Loucy (cell line): ENCODE results near the gene DOK6.
A peak's percentile ranks its signal among the peaks of the same experiment; 100 is the strongest.

ENCODE experiments used
- H2AFZ ChIP-seq: fragments of 200-600 bp; sonication (generic); 2 replicates; pipeline ENCODE4 v1.6.0; 2016; ENCODE audit warnings: antibody characterized with exemption, mild to moderate bottlenecking, low read length, moderate library complexity
- H3F3A ChIP-seq: fragments of 200-600 bp; 2 replicates; pipeline ENCODE4 v1.6.0; 2016; ENCODE audit warnings: antibody characterized with exemption, low read depth, mild to moderate bottlenecking
- H3K27me3 ChIP-seq: fragments of 200-600 bp; sonication (generic); 2 replicates; pipeline ENCODE4 v1.6.1; 2014; ENCODE audit warnings: low read length, mild to moderate bottlenecking; ENCODE audit not compliant: insufficient read depth, poor library complexity, severe bottlenecking
- H3K36me3 ChIP-seq: fragments of 200-600 bp; sonication (generic); 2 replicates; pipeline ENCODE4 v1.6.1; 2016; ENCODE audit warnings: low read length; ENCODE audit not compliant: insufficient read depth
- H3K4me1 ChIP-seq: fragments of 200-600 bp; sonication (generic); 2 replicates; pipeline ENCODE4 v1.5.1; 2014; ENCODE audit warnings: low read length, mild to moderate bottlenecking; ENCODE audit not compliant: insufficient read depth, poor library complexity, severe bottlenecking
- H3K4me2 ChIP-seq: fragments of 200-600 bp; sonication (generic); 2 replicates; pipeline ENCODE4 v1.6.0; 2014; ENCODE audit warnings: antibody characterized with exemption, low read length, low read depth, mild to moderate bottlenecking; ENCODE audit not compliant: poor library complexity, severe bottlenecking
- H3K4me3 ChIP-seq: fragments of 200-600 bp; sonication (generic); 2 replicates; pipeline ENCODE4 v1.5.1; 2014; ENCODE audit warnings: low read length, mild to moderate bottlenecking, mixed read lengths; ENCODE audit not compliant: poor library complexity, severe bottlenecking
- H3K79me2 ChIP-seq: fragments of 200-600 bp; sonication (generic); 2 replicates; pipeline ENCODE4 v1.6.1; 2014; ENCODE audit warnings: low read length; ENCODE audit not compliant: insufficient read depth
- H3K9ac ChIP-seq: fragments of 200-600 bp; sonication (generic); 2 replicates; pipeline ENCODE4 v1.6.0; 2014; ENCODE audit warnings: mild to moderate bottlenecking, low read depth, low read length, moderate library complexity; ENCODE audit not compliant: poor library complexity, severe bottlenecking
- H3K9me2 ChIP-seq: fragments of 200-600 bp; sonication (generic); replicated peaks from 2 replicates; pipeline ENCODE4 v1.6.1; 2016; ENCODE audit warnings: low read depth, low read length, mixed read lengths
- H3K9me3 ChIP-seq: fragments of 200-600 bp; sonication (generic); 2 replicates; pipeline ENCODE4 v1.6.1; 2014; ENCODE audit warnings: mild to moderate bottlenecking, antibody characterized with exemption, low read length, low read depth; ENCODE audit not compliant: insufficient read depth
- H4K20me1 ChIP-seq: fragments of 200-600 bp; sonication (generic); 2 replicates; pipeline ENCODE4 v1.6.0; 2014; ENCODE audit warnings: antibody characterized with exemption, low read length, mild to moderate bottlenecking; ENCODE audit not compliant: insufficient read depth, poor library complexity, severe bottlenecking
- EZH2phosphoT487 ChIP-seq: fragments of 200-600 bp; IDR thresholded peaks from 2 replicates; pipeline ENCODE4 v1.6.1; 2018; ENCODE audit warnings: antibody characterized with exemption, mild to moderate bottlenecking, moderate library complexity, borderline replicate concordance
- TF ChIP-seq, protein P1 (sequence below): fragments of 200-600 bp; sonication (generic); conservative IDR thresholded peaks from 2 replicates; pipeline ENCODE4 v1.5.1; 2014; ENCODE audit warnings: mild to moderate bottlenecking, antibody characterized with exemption, low read length

The DOK6 gene

DNA sequence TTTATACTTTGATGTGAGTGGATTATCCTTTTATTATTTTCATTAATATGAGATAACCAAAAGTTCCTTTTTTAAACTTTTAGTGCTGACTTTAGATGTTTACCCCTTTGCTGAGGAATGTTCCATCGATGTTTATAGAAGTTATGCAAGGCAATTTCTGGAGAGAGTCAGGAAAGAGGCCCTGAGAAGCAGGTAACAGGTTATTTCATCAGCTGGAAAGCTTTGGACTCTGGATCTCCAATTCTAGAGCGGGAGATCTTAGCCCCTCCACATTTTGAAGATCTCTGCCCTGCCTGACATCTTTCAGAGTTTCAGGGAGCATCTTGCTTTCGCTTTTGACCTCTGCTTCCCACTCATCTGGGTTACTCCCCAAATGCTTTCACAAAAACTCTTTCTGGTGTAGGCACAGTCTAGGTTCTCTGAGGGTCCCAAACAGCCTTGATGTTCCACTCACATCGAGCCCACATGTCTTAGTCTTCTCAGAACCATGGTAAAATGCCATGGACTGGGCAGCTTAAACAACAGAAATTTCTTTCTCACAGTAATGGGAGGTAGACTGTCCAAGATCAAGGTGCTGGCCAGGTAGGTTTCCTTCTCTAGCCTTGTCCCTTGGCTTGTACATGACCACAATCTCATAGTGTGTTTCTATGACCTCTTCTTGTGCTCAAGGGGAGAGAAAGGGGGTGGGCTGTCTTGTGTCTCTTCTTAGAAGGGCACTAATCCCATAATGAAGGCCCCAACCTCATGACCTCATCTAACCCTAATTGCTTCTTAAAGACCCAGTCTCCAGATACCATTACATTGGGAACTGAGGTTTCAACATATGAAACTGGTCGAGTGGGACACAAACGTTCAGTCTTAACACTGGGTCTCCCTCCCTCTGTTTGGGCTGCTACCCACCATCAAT is 87.1 kb downstream of the DOK6 start:
- Histone ChIP-seq H3K36me3 (no peaks in the 10 kb centered on the region), H3K9me3 (no peaks in the 10 kb centered on the region), H3K9ac (no peak overlapping the region), H3K4me3 (peak overlapping the region; percentile 26), H3K4me1 (no peaks in the 10 kb centered on the region), H3K79me2 (no peaks in the 10 kb centered on the region), H3K27me3 (no peaks in the 10 kb centered on the region), H4K20me1 (no peaks in the 10 kb centered on the region), H2AFZ (no peak overlapping the region), H3K9me2 (no peaks in the 10 kb centered on the region), H3F3A (no peaks in the 10 kb centered on the region), H3K4me2 (no peak overlapping the region)
- TF ChIP-seq, protein P1, sequence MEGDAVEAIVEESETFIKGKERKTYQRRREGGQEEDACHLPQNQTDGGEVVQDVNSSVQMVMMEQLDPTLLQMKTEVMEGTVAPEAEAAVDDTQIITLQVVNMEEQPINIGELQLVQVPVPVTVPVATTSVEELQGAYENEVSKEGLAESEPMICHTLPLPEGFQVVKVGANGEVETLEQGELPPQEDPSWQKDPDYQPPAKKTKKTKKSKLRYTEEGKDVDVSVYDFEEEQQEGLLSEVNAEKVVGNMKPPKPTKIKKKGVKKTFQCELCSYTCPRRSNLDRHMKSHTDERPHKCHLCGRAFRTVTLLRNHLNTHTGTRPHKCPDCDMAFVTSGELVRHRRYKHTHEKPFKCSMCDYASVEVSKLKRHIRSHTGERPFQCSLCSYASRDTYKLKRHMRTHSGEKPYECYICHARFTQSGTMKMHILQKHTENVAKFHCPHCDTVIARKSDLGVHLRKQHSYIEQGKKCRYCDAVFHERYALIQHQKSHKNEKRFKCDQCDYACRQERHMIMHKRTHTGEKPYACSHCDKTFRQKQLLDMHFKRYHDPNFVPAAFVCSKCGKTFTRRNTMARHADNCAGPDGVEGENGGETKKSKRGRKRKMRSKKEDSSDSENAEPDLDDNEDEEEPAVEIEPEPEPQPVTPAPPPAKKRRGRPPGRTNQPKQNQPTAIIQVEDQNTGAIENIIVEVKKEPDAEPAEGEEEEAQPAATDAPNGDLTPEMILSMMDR, result no peak

GRCh38 chr18:69490072-69490471 is 89.4 kb downstream of the DOK6 start:
- Histone ChIP-seq H3K9me2 (no peaks in the 10 kb centered on the region), H3K27me3 (no peaks in the 10 kb centered on the region), H2AFZ (no peak overlapping the region), H3K79me2 (no peaks in the 10 kb centered on the region), H4K20me1 (no peaks in the 10 kb centered on the region), H3K4me1 (no peaks in the 10 kb centered on the region), H3K9me3 (no peaks in the 10 kb centered on the region), H3K4me3 (no peak overlapping the region), H3F3A (no peaks in the 10 kb centered on the region), H3K4me2 (no peak overlapping the region), H3K36me3 (no peaks in the 10 kb centered on the region), H3K9ac (no peak overlapping the region)
- no peak for TF ChIP-seq EZH2phosphoT487
- TF ChIP-seq, protein P1, result no peak

GRCh38 chr18:69490813-69491212 is 90.1 kb downstream of the DOK6 start:
- no peaks in the 10 kb centered on the region for H4K20me1 ChIP-seq
- H3K4me3 ChIP-seq, result no peak overlapping the region
- no peak for TF ChIP-seq EZH2phosphoT487
- TF ChIP-seq, protein P1, result no peak
- no peaks in the 10 kb centered on the region for H3K9me3 ChIP-seq
- no peak overlapping the region for H3K9ac ChIP-seq
- no peak overlapping the region for H3K4me2 ChIP-seq
- no peaks in the 10 kb centered on the region for H3K9me2 ChIP-seq
- H3K4me1 ChIP-seq, result no peaks in the 10 kb centered on the region
- H3F3A ChIP-seq, result no peaks in the 10 kb centered on the region
- H3K36me3 ChIP-seq, result no peaks in the 10 kb centered on the region
- H2AFZ ChIP-seq, result no peak overlapping the region
- H3K27me3 ChIP-seq, result no peaks in the 10 kb centered on the region
- no peaks in the 10 kb centered on the region for H3K79me2 ChIP-seq
